Measurements from ENCODE around the gene MPPE1. TPM values are rescaled to one million over a fixed set of nuclear protein-coding genes. Genes with fewer than 3 reads are reported as not detected.

The MPPE1 gene
- total RNA-seq, 4 donors from 2014 or later = 10.9 to 30.2 (median 24.4) TPM

GRCh38 chr18:11883153-11883552 is 25.0 kb downstream of the MPPE1 start:
- 59% methylated on average over 1 of the region's 1 CpG for WGBS
- H3K9me3 ChIP-seq = no peaks in the 10 kb centered on the region
- H3K27me3 ChIP-seq = no peaks in the 10 kb centered on the region
- no peaks in the 10 kb centered on the region for H3K4me1 ChIP-seq
- TF ChIP-seq POLR2AphosphoS5 (IDR thresholded peaks at IDR 0.05) (no peak), POLR2A (IDR thresholded peaks at IDR 0.05; ENCODE audit: low read depth) (no peak), EP300 (IDR thresholded peaks at IDR 0.05) (no peak)
- TF ChIP-seq, protein P1, sequence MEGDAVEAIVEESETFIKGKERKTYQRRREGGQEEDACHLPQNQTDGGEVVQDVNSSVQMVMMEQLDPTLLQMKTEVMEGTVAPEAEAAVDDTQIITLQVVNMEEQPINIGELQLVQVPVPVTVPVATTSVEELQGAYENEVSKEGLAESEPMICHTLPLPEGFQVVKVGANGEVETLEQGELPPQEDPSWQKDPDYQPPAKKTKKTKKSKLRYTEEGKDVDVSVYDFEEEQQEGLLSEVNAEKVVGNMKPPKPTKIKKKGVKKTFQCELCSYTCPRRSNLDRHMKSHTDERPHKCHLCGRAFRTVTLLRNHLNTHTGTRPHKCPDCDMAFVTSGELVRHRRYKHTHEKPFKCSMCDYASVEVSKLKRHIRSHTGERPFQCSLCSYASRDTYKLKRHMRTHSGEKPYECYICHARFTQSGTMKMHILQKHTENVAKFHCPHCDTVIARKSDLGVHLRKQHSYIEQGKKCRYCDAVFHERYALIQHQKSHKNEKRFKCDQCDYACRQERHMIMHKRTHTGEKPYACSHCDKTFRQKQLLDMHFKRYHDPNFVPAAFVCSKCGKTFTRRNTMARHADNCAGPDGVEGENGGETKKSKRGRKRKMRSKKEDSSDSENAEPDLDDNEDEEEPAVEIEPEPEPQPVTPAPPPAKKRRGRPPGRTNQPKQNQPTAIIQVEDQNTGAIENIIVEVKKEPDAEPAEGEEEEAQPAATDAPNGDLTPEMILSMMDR (IDR thresholded peaks at IDR 0.05) = no peak
- intact Hi-C loops (cut with DNase I) = no loop called here
- H3K4me3 ChIP-seq = no peak overlapping the region
- H3K27ac ChIP-seq (replicated peaks in 1 of 4) = no peak overlapping the region
- no peak for DNase-seq (ENCODE audit: extremely low spot score)
- peaks cover 34 to 86% (median 58%) of the 10 kb centered on the region in 4 donors for H3K36me3 ChIP-seq

DNA sequence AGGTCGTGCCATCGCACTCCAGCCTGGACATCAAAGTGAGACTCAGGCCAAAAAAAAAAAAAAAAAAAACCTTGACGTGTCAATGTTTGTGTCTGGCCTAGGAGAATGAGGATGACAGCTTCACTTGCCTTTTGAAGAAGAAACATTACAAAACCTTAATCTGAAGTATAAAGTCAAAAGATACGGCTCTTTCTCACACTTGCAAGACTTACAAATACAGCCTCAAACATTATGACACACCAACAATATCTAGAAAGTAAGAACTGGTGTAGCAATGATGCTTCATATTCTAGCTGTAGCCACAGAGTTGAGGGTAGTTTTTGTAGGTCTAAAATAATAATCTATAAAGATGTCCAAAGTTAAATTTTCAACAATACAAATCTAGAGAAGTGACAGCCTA is 25.5 kb downstream of the MPPE1 start:
- no peak overlapping the region for H3K4me3 ChIP-seq
- no peaks in the 10 kb centered on the region for H3K4me1 ChIP-seq
- H3K9me3 ChIP-seq = no peaks in the 10 kb centered on the region
- no peak for DNase-seq (ENCODE audit: extremely low spot score)
- intact Hi-C loops (cut with DNase I) = no loop called here
- no peak for TF ChIP-seq POLR2AphosphoS5 (IDR thresholded peaks at IDR 0.05)
- TF ChIP-seq, protein P1 (IDR thresholded peaks at IDR 0.05) = no peak
- TF ChIP-seq EP300 (IDR thresholded peaks at IDR 0.05) = no peak
- no peak for TF ChIP-seq POLR2A (IDR thresholded peaks at IDR 0.05; ENCODE audit: low read depth)
- WGBS = 79% methylated on average over 4 of the region's 4 CpGs
- peaks cover 29 to 86% (median 53%) of the 10 kb centered on the region in 4 donors for H3K36me3 ChIP-seq
- H3K27me3 ChIP-seq = no peaks in the 10 kb centered on the region
- no peak overlapping the region for H3K27ac ChIP-seq (replicated peaks in 1 of 4)

DNA sequence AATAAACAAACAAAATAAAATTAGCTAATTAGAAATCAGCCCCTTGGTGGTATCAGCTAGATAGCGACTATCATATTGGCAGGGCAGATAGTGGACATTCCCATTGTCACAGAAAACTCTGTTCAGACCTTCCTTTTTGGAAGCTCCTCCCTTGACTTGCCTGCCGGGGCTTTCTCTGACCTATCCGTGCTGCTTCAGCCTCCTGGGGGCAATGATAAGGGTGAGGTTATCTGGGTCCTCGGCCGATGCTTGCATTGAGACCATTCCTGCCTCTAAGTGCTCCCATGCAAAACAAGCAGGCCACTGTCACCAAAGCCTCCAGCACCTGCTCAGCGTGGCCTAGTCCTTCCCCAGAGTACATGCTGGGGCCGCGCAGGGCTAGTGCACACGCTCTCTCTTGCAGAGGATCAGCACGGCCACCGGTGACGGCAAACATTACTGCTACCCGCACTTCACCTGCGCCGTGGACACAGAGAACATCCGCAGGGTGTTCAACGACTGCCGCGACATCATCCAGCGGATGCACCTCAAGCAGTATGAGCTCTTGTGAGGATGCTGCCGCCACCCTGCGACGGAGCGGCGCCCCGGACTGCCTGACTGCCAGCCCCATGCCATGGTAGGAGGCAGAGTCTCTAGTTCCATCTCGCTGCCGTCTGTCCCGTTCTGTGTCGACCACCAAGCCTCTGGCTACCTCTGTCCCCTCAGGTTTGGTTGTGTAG is 27.4 kb downstream of the MPPE1 start:
- Histone ChIP-seq H3K4me1 (no peaks in the 10 kb centered on the region), H3K9me3 (no peaks in the 10 kb centered on the region), H3K27ac (replicated peaks in 1 of 4) (no peak overlapping the region), H3K27me3 (no peaks in the 10 kb centered on the region), H3K36me3 (peaks cover 18 to 86% (median 39%) of the 10 kb centered on the region in 4 donors), H3K4me3 (no peak overlapping the region)
- DNase-seq (ENCODE audit: extremely low spot score) = no peak
- intact Hi-C loops (cut with DNase I) = no loop called here
- WGBS = 95% methylated on average over 30 of the region's 30 CpGs
- no peak for TF ChIP-seq POLR2A (IDR thresholded peaks at IDR 0.05; ENCODE audit: low read depth)
- no peak for TF ChIP-seq POLR2AphosphoS5 (IDR thresholded peaks at IDR 0.05)
- TF ChIP-seq, protein P1 (IDR thresholded peaks at IDR 0.05) = no peak
- TF ChIP-seq EP300 (IDR thresholded peaks at IDR 0.05) = no peak

DNA sequence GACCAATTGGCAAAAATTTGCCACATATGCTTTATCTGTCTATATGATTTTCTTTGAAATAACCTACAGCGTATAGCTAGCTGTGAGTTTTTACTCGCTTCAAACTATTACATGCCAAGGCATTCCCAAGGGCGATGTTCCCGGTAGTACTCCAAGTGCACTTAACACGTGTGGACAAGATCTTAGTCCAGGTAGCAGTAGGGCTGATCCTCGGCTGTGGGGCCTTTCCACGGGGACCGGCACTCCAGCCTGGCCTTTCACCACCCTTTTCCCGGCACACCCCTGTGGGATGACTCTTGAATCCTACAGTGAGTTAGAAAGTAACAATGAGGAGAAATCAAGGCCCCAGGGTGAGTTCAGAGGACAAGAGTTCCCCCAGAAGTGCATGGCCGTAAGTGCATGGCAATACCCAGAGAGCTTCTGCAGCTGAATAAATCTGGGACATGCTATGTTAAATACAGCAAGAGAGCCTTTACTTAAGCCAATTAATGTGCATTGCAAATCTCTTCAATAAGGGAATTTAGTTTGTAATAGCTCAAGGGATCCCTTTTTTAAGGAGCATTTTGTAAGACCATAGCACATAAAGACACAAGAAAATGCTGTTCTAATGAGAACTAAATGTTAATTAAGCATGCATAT is 30.5 kb downstream of the MPPE1 start:
- Histone ChIP-seq H3K4me3 (no peak overlapping the region), H3K4me1 (peaks cover 0 to 3% (median 0%) of the 10 kb centered on the region in 4 donors), H3K36me3 (peaks cover 12 to 87% (median 17%) of the 10 kb centered on the region in 4 donors), H3K9me3 (no peaks in the 10 kb centered on the region), H3K27me3 (no peaks in the 10 kb centered on the region), H3K27ac (replicated peaks in 1 of 4) (no peak overlapping the region)
- TF ChIP-seq EP300 (IDR thresholded peaks at IDR 0.05) (no peak), POLR2A (IDR thresholded peaks at IDR 0.05; ENCODE audit: low read depth) (no peak), POLR2AphosphoS5 (IDR thresholded peaks at IDR 0.05) (no peak)
- TF ChIP-seq, protein P1 (IDR thresholded peaks at IDR 0.05) = no peak
- DNase-seq (ENCODE audit: extremely low spot score) = no peak
- 93% methylated on average over 10 of the region's 10 CpGs for WGBS
- intact Hi-C loops (cut with DNase I) = no loop called here

Data from esophagus muscularis mucosa (tissue), 4 donors.